Measurements from ENCODE around the gene MITF. TPM values are rescaled to one million over a fixed set of nuclear protein-coding genes. Genes with fewer than 3 reads are reported as not detected.

The MITF gene
- total RNA-seq, 1 donor from 2014 or later: 5.7 TPM

DNA sequence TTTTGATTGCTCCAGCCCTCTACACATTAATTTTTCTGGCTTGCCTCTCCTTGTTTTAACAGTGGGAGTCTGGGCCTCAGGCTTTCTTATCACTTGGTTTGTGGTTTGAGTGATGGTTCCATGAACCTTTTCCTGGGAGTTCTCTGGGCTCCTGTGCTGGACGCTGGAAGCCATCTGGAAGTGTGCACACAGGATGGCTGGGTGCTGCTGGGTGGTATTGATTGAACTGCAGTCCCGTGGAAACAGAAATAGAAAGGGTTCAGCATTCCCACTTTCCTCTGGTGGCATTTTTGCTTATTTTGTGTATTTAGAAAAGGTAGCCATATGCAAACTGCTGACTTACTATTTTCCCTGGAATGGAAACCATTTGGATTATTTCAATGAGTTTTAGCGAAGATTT, 25.6 kb downstream of the MITF start:
- H3K36me3 Mint-ChIP-seq (ENCODE audit: low read depth): no peaks in the 10 kb centered on the region
- TF ChIP-seq CTCF (IDR thresholded peaks at IDR 0.05): no peak
- H3K4me3 Mint-ChIP-seq (ENCODE audit: unreplicated experiment): no peak overlapping the region
- peaks cover 54% of the 10 kb centered on the region for H3K4me1 Mint-ChIP-seq (ENCODE audit: low read depth)
- no peaks in the 10 kb centered on the region for H3K27me3 Mint-ChIP-seq (ENCODE audit: low read depth)
- no peaks in the 10 kb centered on the region for H3K9me3 Mint-ChIP-seq (ENCODE audit: low read depth)
- DNase-seq (ENCODE audit: low spot score): no peak
- H3K27ac Mint-ChIP-seq (ENCODE audit: unreplicated experiment): peak overlapping the region; percentile 47

DNA sequence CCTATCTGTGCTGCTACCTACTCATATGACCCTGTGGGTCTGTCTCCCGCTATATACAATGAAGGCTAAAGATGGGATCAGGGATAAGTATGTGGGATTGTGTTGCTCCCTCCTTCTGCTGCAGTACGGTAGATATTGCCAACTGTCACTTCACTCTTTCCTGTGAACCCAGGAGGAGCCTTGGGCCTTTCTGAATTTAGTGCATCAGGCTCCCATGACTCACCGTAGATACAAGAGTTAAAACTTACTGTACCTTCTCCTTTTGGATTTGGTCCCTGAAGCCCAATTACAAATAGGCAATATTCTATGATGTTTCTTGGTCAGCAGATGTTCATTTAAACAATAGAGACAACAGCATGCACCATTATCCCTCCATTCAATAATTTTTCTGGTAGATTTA, 27.4 kb downstream of the MITF start:
- Mint-ChIP-seq H3K9me3 (ENCODE audit: low read depth) (no peaks in the 10 kb centered on the region), H3K36me3 (ENCODE audit: low read depth) (no peaks in the 10 kb centered on the region), H3K4me1 (ENCODE audit: low read depth) (peaks cover 64% of the 10 kb centered on the region), H3K4me3 (ENCODE audit: unreplicated experiment) (no peak overlapping the region), H3K27me3 (ENCODE audit: low read depth) (no peaks in the 10 kb centered on the region), H3K27ac (ENCODE audit: unreplicated experiment) (no peak overlapping the region)
- no peak for TF ChIP-seq CTCF (IDR thresholded peaks at IDR 0.05)
- no peak for DNase-seq (ENCODE audit: low spot score)

DNA sequence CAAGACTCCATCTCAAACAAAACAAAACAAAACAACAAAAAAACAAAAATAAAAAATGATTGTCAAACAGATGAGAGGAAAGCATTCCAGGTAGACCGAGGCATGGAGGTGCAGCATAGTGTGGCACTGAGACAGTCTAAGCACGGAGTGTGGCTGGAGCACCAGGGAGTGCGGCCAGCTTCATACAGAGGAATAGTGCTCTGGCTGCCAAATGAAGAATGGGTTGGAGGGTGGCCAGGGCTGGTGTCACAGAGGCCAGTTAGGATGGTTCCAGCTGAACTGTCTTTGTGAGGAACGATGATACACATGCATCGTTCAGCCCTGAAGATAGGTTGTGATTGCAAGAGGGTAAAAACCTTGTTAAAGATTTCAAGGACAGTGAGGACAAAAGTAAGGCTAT, 28.3 kb downstream of the MITF start:
- DNase-seq (ENCODE audit: low spot score): no peak
- no peaks in the 10 kb centered on the region for H3K36me3 Mint-ChIP-seq (ENCODE audit: low read depth)
- no peaks in the 10 kb centered on the region for H3K27me3 Mint-ChIP-seq (ENCODE audit: low read depth)
- no peak overlapping the region for H3K27ac Mint-ChIP-seq (ENCODE audit: unreplicated experiment)
- H3K4me1 Mint-ChIP-seq (ENCODE audit: low read depth): peaks cover 55% of the 10 kb centered on the region
- TF ChIP-seq CTCF (IDR thresholded peaks at IDR 0.05): no peak
- no peak overlapping the region for H3K4me3 Mint-ChIP-seq (ENCODE audit: unreplicated experiment)
- H3K9me3 Mint-ChIP-seq (ENCODE audit: low read depth): no peaks in the 10 kb centered on the region

DNA sequence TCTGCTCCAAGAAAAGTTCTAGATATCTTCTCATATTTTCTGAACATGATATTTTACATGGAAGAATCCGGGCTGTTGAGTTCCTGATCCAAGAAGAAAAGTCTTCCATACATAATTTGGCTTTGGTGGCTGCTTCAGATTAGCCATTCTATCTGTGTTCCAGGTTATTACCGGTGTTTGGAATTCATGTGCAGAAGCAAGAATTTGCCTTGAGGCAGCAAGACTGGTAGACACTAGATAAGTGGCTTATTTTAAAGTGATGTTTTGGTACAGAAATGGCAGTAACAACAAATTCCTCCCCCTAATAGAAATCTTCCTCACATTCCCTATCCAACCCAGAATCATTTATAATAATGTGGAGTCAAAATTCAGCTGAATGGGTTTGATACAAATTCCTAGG, 29.2 kb downstream of the MITF start:
- peaks cover 46% of the 10 kb centered on the region for H3K4me1 Mint-ChIP-seq (ENCODE audit: low read depth)
- no peak for DNase-seq (ENCODE audit: low spot score)

DNA sequence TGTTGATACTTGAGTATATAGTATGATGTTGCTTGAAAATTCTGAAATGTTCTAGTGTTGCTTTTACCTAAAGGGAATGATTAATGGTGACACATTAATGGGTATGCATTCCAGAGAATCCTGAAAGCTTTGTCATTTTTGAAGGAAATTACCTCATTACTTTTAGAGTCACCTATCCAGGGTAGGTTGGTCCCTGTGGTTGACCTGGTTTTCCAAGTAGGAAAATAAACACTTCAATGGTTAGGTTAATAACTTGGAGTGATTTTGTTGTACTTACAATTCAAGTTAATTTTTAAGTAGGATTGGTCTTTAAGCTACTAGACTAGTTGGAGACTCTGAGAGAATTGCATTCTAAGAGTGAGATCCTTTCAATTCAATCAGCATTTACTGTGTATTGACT, 31.0 kb downstream of the MITF start:
- Mint-ChIP-seq H3K4me3 (ENCODE audit: unreplicated experiment) (no peak overlapping the region), H3K27me3 (ENCODE audit: low read depth) (no peaks in the 10 kb centered on the region), H3K9me3 (ENCODE audit: low read depth) (no peaks in the 10 kb centered on the region), H3K4me1 (ENCODE audit: low read depth) (peaks cover 29% of the 10 kb centered on the region), H3K27ac (ENCODE audit: unreplicated experiment) (no peak overlapping the region), H3K36me3 (ENCODE audit: low read depth) (peaks cover 1% of the 10 kb centered on the region)
- DNase-seq (ENCODE audit: low spot score): no peak
- no peak for TF ChIP-seq CTCF (IDR thresholded peaks at IDR 0.05)

More for the DNA sequence above, 29.2 kb downstream of the MITF start:
- H3K27ac Mint-ChIP-seq (ENCODE audit: unreplicated experiment): no peak overlapping the region
- no peaks in the 10 kb centered on the region for H3K27me3 Mint-ChIP-seq (ENCODE audit: low read depth)
- peaks cover 1% of the 10 kb centered on the region for H3K36me3 Mint-ChIP-seq (ENCODE audit: low read depth)
- no peak overlapping the region for H3K4me3 Mint-ChIP-seq (ENCODE audit: unreplicated experiment)
- H3K9me3 Mint-ChIP-seq (ENCODE audit: low read depth): no peaks in the 10 kb centered on the region
- TF ChIP-seq CTCF (IDR thresholded peaks at IDR 0.05): no peak
